Measurements from ENCODE around the gene OR51L1. TPM values are rescaled to one million over a fixed set of nuclear protein-coding genes. Genes with fewer than 3 reads are reported as not detected.
"Not testable (repeated sequence)": the region's sequence is repeated elsewhere in the genome, so short reads cannot be mapped to it uniquely, and the experiment has no call there.

The OR51L1 gene, protein sequence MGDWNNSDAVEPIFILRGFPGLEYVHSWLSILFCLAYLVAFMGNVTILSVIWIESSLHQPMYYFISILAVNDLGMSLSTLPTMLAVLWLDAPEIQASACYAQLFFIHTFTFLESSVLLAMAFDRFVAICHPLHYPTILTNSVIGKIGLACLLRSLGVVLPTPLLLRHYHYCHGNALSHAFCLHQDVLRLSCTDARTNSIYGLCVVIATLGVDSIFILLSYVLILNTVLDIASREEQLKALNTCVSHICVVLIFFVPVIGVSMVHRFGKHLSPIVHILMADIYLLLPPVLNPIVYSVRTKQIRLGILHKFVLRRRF
- not detected for polyA plus RNA-seq (2013, experiment 1 of 4)
- polyA plus RNA-seq (2013, experiment 2 of 4): not detected
- not detected for polyA plus RNA-seq (2013, experiment 3 of 4)
- polyA plus RNA-seq (2013, experiment 4 of 4): not detected

DNA sequence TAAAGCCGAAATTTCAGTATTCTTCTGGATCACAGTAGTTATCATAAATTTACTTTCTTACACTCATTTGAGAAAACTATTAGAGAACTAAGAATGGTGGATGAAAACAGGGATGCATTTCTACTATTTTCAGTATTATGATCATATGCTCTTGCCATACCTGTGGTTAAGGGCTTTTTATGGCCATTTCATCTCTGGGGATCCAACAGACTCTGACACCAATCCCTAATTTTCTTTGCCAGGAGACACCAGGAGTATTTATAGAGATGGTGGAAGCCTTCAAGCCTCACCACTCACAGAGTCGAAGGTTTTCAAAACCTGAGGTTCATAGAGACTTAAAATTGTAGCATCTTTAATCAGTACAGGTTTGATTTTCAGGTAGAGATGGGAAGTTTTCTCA, at the start of gene OR51L1:
Gene OR51L1 (plus strand): TSS at position 301 of the 400 bp plus-strand sequence. CDS start 4,132 bp downstream, outside the sequence.
- H3K4me3 ChIP-seq (ENCODE audit: insufficient read depth, low read depth, low read length): no peak within 1 kb of the TSS
- 88% methylated on average over 1 to 2 of the region's 2 CpGs for WGBS, 2 experiments
- H3K27me3 ChIP-seq (ENCODE audit: control insufficient read depth, insufficient read depth, low read length, poor library complexity, severe bottlenecking): no peaks in the 10 kb centered on the region
- no peaks in the 10 kb centered on the region for H3K36me3 ChIP-seq (ENCODE audit: control insufficient read depth, insufficient read depth, low read length)
- H3K27ac ChIP-seq (ENCODE audit: insufficient read depth, low read depth, low read length, poor library complexity, severe bottlenecking): no peak within 1 kb of the TSS
- H3K9me3 ChIP-seq (ENCODE audit: control insufficient read depth, low read length): no peaks in the 10 kb centered on the region
- H3K4me1 ChIP-seq (ENCODE audit: control insufficient read depth, insufficient read depth, low read length): no peaks in the 10 kb centered on the region

DNA sequence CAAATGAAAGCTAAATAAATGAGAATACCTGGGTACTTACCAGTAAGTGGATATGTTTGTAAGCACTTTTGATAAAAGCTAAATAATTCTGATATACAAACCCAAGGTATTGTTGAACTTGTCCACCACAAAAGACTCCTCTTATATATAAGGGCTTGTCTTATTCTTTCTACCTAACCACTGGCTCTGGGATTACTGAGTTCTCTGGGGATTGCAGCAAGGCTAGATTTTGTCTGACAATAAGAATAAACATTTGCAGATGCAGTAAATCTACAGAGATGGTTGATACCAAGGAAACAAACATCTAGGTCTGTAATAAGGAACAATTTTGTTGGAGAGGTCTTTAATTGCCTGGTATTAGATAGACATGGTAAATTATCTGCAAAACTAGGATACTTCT, 47.1 kb upstream of the OR51L1 start, which contains the start of gene OR51A4:
Gene OR51A4 (minus strand): TSS at position 101 of the 400 bp plus-strand sequence. CDS start 505 bp downstream, outside the sequence.
- Histone ChIP-seq H3K4me1 (ENCODE audit: control insufficient read depth, insufficient read depth, low read length) (no peaks in the 10 kb centered on the region), H3K27ac (ENCODE audit: insufficient read depth, low read depth, low read length, poor library complexity, severe bottlenecking) (no peak within 1 kb of the TSS), H3K9me3 (ENCODE audit: control insufficient read depth, low read length) (no peaks in the 10 kb centered on the region), H3K27me3 (ENCODE audit: control insufficient read depth, insufficient read depth, low read length, poor library complexity, severe bottlenecking) (no peaks in the 10 kb centered on the region), H3K36me3 (ENCODE audit: control insufficient read depth, insufficient read depth, low read length) (no peaks in the 10 kb centered on the region), H3K4me3 (ENCODE audit: insufficient read depth, low read depth, low read length) (no peak within 1 kb of the TSS)

DNA sequence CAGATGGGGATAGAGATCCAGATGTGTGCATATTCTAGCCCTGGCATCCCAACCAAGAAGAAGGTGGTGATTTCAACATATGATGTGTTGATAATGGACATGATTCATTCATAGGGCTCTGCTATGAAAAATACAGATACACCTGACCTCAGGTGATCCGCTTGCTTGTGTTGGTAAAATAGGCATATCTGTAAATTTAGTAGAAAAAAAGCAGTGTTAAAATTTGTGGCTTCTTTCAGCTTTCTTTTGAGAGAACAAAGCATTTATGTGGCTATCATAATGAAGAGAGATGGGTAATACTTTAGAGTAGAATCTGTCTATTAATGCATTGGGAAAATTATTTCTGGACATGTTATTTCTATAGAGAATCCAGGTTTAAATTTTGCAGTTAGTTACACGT, 39.0 kb upstream of the OR51L1 start, which contains the start of gene OR51A2:
Gene OR51A2 (minus strand): TSS at position 101 of the 400 bp plus-strand sequence. CDS start 0 bp downstream, at position 101.
- not testable (repeated sequence) for H3K27me3 ChIP-seq (ENCODE audit: control insufficient read depth, insufficient read depth, low read length, poor library complexity, severe bottlenecking); H3K36me3 ChIP-seq (ENCODE audit: control insufficient read depth, insufficient read depth, low read length); H3K27ac ChIP-seq (ENCODE audit: insufficient read depth, low read depth, low read length, poor library complexity, severe bottlenecking); H3K9me3 ChIP-seq (ENCODE audit: control insufficient read depth, low read length); H3K4me1 ChIP-seq (ENCODE audit: control insufficient read depth, insufficient read depth, low read length); H3K4me3 ChIP-seq (ENCODE audit: insufficient read depth, low read depth, low read length)
- WGBS, 2 experiments: 88 to 89% methylated on average over 2 of the region's 2 CpGs

DNA sequence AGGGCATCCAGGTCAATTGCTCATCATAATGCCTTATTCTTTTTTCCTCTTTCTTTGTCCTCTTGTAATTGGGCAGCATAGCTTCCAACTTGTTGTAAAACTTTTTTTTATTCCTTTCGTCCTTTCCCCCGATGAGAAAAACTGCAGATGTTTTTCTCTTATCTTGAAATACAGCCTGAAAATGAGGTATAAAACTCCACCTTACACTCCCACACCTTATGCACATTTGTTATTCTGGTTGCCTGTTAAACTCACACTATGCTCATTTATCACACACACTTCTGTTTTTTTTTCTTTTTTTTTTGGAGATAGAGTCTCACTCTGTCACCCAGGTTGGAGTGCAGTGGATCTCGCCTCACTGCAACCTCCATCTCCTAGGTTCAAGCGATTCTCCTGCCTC, 37.3 kb upstream of the OR51L1 start:
- 89% methylated on average over 4 of the region's 4 CpGs for WGBS, 2 experiments

DNA sequence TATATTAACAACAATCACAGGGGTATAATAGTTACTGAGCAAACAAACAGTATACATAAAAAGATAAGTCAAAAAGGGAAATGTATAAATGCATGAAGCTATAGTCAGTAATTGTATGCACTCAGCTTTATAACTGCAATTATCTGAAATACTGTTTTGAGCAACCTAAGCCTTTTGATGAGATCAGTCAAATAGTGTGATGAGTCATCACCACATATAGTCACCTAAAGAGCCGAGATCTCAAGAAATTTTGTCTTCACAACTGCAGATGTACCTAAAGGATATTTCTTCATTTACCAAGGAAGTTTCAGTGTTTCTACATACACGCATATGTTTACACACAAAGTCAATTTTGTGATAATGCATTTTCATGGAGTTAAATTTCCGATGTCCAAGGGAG, 33.8 kb upstream of the OR51L1 start:
- 93 to 95% methylated on average over 3 of the region's 3 CpGs for WGBS, 2 experiments
- H3K27ac ChIP-seq (ENCODE audit: insufficient read depth, low read depth, low read length, poor library complexity, severe bottlenecking): no peak overlapping the region

More for the DNA sequence above, 37.3 kb upstream of the OR51L1 start:
- Histone ChIP-seq H3K27ac (ENCODE audit: insufficient read depth, low read depth, low read length, poor library complexity, severe bottlenecking) (no peak overlapping the region), H3K9me3 (ENCODE audit: control insufficient read depth, low read length) (no peaks in the 10 kb centered on the region), H3K36me3 (ENCODE audit: control insufficient read depth, insufficient read depth, low read length) (no peaks in the 10 kb centered on the region), H3K4me3 (ENCODE audit: insufficient read depth, low read depth, low read length) (no peak overlapping the region), H3K27me3 (ENCODE audit: control insufficient read depth, insufficient read depth, low read length, poor library complexity, severe bottlenecking) (no peaks in the 10 kb centered on the region), H3K4me1 (ENCODE audit: control insufficient read depth, insufficient read depth, low read length) (no peaks in the 10 kb centered on the region)

DNA sequence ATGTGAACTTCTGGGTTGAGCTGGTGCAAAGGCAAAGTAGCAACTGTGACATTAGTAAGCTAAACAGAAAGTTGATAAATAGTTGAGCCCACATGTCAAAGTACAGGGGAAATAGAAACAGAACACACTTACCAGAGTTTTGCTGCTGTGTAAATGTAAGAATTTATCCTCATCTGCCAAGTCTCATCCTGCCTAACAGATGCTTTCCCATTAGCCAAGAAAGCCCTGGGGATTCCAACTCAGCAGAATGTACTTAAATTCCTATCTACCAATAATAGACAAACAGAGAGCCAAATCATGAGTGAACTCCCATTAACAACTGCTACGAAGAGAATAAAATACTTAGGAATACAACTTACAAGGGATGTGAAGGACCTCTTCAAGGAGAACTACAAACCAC, 31.8 kb upstream of the OR51L1 start:
- Histone ChIP-seq H3K27me3 (ENCODE audit: control insufficient read depth, insufficient read depth, low read length, poor library complexity, severe bottlenecking) (no peaks in the 10 kb centered on the region), H3K4me1 (ENCODE audit: control insufficient read depth, insufficient read depth, low read length) (no peaks in the 10 kb centered on the region), H3K9me3 (ENCODE audit: control insufficient read depth, low read length) (no peaks in the 10 kb centered on the region), H3K4me3 (ENCODE audit: insufficient read depth, low read depth, low read length) (no peak overlapping the region), H3K36me3 (ENCODE audit: control insufficient read depth, insufficient read depth, low read length) (no peaks in the 10 kb centered on the region), H3K27ac (ENCODE audit: insufficient read depth, low read depth, low read length, poor library complexity, severe bottlenecking) (no peak overlapping the region)
- WGBS, 2 experiments: 95% methylated on average over 1 of the region's 1 CpG; no CpG with 5 or more reads in 1 of the 2 experiments

More for the DNA sequence above, 33.8 kb upstream of the OR51L1 start:
- Histone ChIP-seq H3K9me3 (ENCODE audit: control insufficient read depth, low read length) (no peaks in the 10 kb centered on the region), H3K4me1 (ENCODE audit: control insufficient read depth, insufficient read depth, low read length) (no peaks in the 10 kb centered on the region), H3K36me3 (ENCODE audit: control insufficient read depth, insufficient read depth, low read length) (no peaks in the 10 kb centered on the region), H3K27me3 (ENCODE audit: control insufficient read depth, insufficient read depth, low read length, poor library complexity, severe bottlenecking) (no peaks in the 10 kb centered on the region), H3K4me3 (ENCODE audit: insufficient read depth, low read depth, low read length) (no peak overlapping the region)

DNA sequence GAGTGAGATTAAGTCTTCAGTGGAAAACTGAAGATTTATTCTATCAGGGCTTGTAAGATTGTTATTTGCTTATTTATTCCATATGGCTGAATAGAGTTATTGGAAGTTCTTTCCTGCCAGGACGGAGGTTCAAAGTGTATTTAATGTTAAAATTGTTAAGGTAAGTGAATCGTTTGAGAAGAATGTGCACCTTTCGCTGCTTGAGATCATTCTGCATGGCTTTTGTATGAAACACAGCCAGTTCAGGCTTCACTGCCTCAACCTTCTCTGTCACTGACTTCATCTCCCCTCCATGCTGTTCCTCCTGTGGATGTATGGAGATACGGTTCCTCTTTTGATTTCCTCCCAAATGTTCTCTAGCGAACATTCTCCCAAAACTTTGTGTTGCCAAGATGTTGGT, 19.2 kb upstream of the OR51L1 start:
- no peak overlapping the region for H3K27ac ChIP-seq (ENCODE audit: insufficient read depth, low read depth, low read length, poor library complexity, severe bottlenecking)
- no peak overlapping the region for H3K4me3 ChIP-seq (ENCODE audit: insufficient read depth, low read depth, low read length)
- no peaks in the 10 kb centered on the region for H3K9me3 ChIP-seq (ENCODE audit: control insufficient read depth, low read length)
- no peaks in the 10 kb centered on the region for H3K4me1 ChIP-seq (ENCODE audit: control insufficient read depth, insufficient read depth, low read length)
- WGBS, 2 experiments: 92 to 98% methylated on average over 4 to 5 of the region's 5 CpGs
- no peaks in the 10 kb centered on the region for H3K36me3 ChIP-seq (ENCODE audit: control insufficient read depth, insufficient read depth, low read length)
- no peaks in the 10 kb centered on the region for H3K27me3 ChIP-seq (ENCODE audit: control insufficient read depth, insufficient read depth, low read length, poor library complexity, severe bottlenecking)

DNA sequence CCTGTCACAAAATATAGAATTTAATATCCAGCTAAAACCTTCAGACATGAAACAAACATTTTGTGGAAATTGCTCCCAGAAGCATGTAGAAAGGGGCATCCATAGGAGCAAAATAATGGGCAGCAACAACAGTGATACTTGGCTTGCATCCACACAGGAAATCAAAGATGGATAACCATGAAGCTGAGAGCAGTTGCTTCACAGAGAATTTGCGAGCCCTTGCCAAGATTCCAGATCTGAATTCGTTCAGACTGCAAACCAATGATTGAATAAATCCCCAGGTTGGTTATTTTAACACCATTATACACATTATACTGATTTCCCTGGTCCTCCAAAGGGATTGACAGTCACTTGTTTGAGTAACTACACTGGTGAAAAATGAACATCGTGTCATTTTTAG, 15.6 kb upstream of the OR51L1 start:
- Histone ChIP-seq H3K27ac (ENCODE audit: insufficient read depth, low read depth, low read length, poor library complexity, severe bottlenecking) (no peak overlapping the region), H3K9me3 (ENCODE audit: control insufficient read depth, low read length) (no peaks in the 10 kb centered on the region), H3K4me3 (ENCODE audit: insufficient read depth, low read depth, low read length) (no peak overlapping the region), H3K4me1 (ENCODE audit: control insufficient read depth, insufficient read depth, low read length) (no peaks in the 10 kb centered on the region), H3K36me3 (ENCODE audit: control insufficient read depth, insufficient read depth, low read length) (no peaks in the 10 kb centered on the region), H3K27me3 (ENCODE audit: control insufficient read depth, insufficient read depth, low read length, poor library complexity, severe bottlenecking) (no peaks in the 10 kb centered on the region)
- WGBS, 2 experiments: 91 to 95% methylated on average over 3 of the region's 3 CpGs

DNA sequence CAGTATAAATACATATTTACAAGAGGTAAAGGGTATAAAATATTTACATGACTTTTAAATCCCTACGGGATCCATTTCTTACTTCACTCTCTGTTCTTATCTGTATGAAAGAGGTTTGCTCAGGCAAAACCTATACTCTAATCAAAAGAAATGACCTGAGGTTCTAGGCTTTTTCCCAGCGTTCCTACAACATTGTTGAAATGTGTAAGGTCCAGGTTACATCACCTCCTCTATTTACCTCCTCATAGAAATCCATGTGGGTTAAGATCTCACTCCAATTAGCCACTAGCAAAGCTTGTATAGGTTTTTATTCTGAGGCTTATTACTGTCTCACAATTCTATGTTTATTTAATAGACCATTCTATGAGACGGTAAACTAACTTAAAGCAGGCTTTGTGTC, 12.0 kb upstream of the OR51L1 start:
- 80 to 95% methylated on average over 1 to 3 of the region's 3 CpGs for WGBS, 2 experiments

DNA sequence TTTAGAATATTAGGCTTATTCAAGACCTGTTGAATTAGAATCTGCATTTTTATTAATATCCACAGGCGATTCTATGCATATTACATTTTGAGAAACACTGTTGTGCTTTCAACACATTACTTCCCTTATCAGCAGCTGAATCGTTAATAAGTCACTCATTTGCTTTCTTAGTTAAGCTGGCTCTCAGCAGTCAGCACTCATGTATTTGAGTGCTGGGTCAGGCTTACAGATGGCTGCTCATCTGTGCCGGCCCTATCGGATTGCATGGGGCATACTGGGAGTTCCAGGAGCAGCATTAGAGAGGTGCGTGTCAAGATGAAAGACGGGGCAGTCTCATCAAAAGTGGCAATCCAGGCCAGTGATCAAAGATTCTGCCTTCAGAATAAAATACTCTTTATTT, 10.8 kb upstream of the OR51L1 start:
- H3K27me3 ChIP-seq (ENCODE audit: control insufficient read depth, insufficient read depth, low read length, poor library complexity, severe bottlenecking): no peaks in the 10 kb centered on the region
- no peaks in the 10 kb centered on the region for H3K36me3 ChIP-seq (ENCODE audit: control insufficient read depth, insufficient read depth, low read length)
- no peak overlapping the region for H3K4me3 ChIP-seq (ENCODE audit: insufficient read depth, low read depth, low read length)
- no peaks in the 10 kb centered on the region for H3K9me3 ChIP-seq (ENCODE audit: control insufficient read depth, low read length)
- WGBS, 2 experiments: 84 to 85% methylated on average over 6 of the region's 6 CpGs
- H3K27ac ChIP-seq (ENCODE audit: insufficient read depth, low read depth, low read length, poor library complexity, severe bottlenecking): no peak overlapping the region
- H3K4me1 ChIP-seq (ENCODE audit: control insufficient read depth, insufficient read depth, low read length): no peaks in the 10 kb centered on the region

More for the DNA sequence above, 12.0 kb upstream of the OR51L1 start:
- no peaks in the 10 kb centered on the region for H3K9me3 ChIP-seq (ENCODE audit: control insufficient read depth, low read length)
- H3K4me3 ChIP-seq (ENCODE audit: insufficient read depth, low read depth, low read length): no peak overlapping the region
- H3K27ac ChIP-seq (ENCODE audit: insufficient read depth, low read depth, low read length, poor library complexity, severe bottlenecking): no peak overlapping the region
- no peaks in the 10 kb centered on the region for H3K27me3 ChIP-seq (ENCODE audit: control insufficient read depth, insufficient read depth, low read length, poor library complexity, severe bottlenecking)
- H3K36me3 ChIP-seq (ENCODE audit: control insufficient read depth, insufficient read depth, low read length): no peaks in the 10 kb centered on the region
- no peaks in the 10 kb centered on the region for H3K4me1 ChIP-seq (ENCODE audit: control insufficient read depth, insufficient read depth, low read length)
